Mucosa of rectum (tissue), 2 donors: ENCODE measurements around the gene EME1.

Experiments used
- H3K27ac ChIP-seq, 2 donors: one replicate each; pipeline ENCODE4 v1.7.0; 2013; ENCODE audit warnings: inconsistent platforms in 2 of 2, low read depth in 2 of 2, low read length in 2 of 2
- H3K27me3 ChIP-seq, 2 donors: one replicate each; pipeline ENCODE4 v1.7.0; 2013; ENCODE audit warnings: low read length in 2 of 2; ENCODE audit not compliant: control insufficient read depth in 2 of 2, insufficient read depth in 2 of 2
- H3K36me3 ChIP-seq, 2 donors: one replicate each; pipeline ENCODE4 v1.7.0; 2013; ENCODE audit warnings: low read length in 2 of 2; ENCODE audit not compliant: control insufficient read depth in 2 of 2, insufficient read depth in 2 of 2
- H3K4me1 ChIP-seq, 2 donors: one replicate each; pipeline ENCODE4 v1.7.0; 2013; ENCODE audit warnings: low read length in 2 of 2, mild to moderate bottlenecking in 1 of 2; ENCODE audit not compliant: control insufficient read depth in 2 of 2, insufficient read depth in 2 of 2
- H3K4me3 ChIP-seq, 2 donors: one replicate each; pipeline ENCODE4 v1.7.0; 2013; ENCODE audit warnings: low read length in 2 of 2
- H3K9ac ChIP-seq, 2 donors: one replicate each; pipeline ENCODE4 v1.7.0; 2013; ENCODE audit warnings: low read length in 2 of 2, low read depth in 1 of 2, mild to moderate bottlenecking in 1 of 2
- H3K9me3 ChIP-seq, 2 donors: one replicate each; pipeline ENCODE4 v1.7.0; 2013; ENCODE audit warnings: low read length in 2 of 2; ENCODE audit not compliant: control insufficient read depth in 2 of 2
- donor health status: healthy.
- donor health status: Normal muscosa, but diverticular disease.

The EME1 gene

DNA sequence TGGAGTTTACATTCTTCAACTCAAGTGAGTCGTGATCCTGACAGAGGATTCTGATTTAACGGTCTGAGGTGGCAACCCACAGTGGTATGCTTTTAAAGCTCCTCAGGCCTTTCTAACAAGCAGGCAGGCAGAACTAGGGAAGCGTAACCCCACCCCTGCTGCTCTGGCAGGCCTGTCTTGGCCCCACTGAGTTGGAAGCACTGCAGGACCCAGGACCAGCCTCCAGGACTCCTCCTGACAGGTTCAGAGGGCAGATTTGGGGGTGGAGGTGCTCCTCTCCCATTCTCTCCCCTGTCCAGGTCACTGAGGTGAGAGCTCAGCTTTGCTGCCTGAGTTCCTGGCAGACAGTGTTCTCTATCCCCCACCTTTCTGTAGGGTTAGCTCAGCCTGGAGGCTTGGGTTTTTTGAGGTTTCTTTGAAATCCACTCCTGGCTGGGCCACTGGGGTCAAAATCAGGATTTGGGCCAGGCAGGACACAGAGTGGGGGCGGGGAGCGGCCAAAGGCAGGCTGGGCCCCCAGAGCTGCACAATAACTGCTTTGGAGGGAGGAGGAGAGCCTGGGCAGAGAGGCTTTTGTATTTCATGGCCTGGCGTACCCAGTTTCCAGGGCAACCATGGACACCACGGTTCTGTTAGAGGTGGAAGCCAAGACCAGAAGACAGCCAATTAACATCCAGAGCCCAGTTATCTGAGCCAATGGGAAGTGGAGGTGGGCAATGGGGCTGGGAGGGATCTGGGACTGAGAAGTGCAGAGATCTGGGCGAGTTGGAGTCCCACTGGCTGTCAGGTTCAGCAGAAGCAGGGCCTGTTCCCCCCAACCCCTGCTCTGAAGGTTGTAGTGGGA, 9.6 kb upstream of the EME1 start:
- no peaks in the 10 kb centered on the region for H3K27me3 ChIP-seq
- H3K4me3 ChIP-seq, result no peak overlapping the region
- H3K4me1 ChIP-seq, result peaks cover 0 to 6% of the 10 kb centered on the region in 2 donors
- H3K9me3 ChIP-seq, result no peaks in the 10 kb centered on the region
- H3K27ac ChIP-seq, result no peak overlapping the region
- H3K9ac ChIP-seq, result no peak overlapping the region
- H3K36me3 ChIP-seq, result peaks cover 40 to 47% of the 10 kb centered on the region in 2 donors

DNA sequence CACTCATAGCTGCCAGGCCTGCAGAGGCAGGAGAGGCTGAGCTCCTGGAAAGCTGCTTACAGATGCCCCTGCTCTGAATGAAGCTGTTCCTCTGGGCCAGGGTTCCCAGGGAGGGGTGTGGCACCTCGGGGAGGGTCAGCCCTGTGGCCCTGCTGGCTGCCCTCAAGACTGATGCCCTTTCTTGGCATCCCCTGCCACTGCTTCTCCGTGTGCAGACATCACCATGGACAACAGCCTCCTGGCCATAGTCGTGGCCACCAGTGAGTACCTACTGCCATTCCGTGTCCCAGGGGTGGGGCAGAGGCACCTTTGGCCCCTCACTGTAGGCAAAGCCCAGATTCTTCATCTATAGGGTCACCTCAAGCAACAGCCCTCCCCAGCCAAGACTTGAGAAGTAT, 9.0 kb upstream of the EME1 start:
- H3K4me3 ChIP-seq, result no peak overlapping the region
- peaks cover 0 to 6% of the 10 kb centered on the region in 2 donors for H3K4me1 ChIP-seq
- H3K27ac ChIP-seq, result no peak overlapping the region
- no peaks in the 10 kb centered on the region for H3K27me3 ChIP-seq
- H3K9ac ChIP-seq, result no peak overlapping the region
- H3K36me3 ChIP-seq, result peaks cover 39 to 47% of the 10 kb centered on the region in 2 donors
- no peaks in the 10 kb centered on the region for H3K9me3 ChIP-seq

DNA sequence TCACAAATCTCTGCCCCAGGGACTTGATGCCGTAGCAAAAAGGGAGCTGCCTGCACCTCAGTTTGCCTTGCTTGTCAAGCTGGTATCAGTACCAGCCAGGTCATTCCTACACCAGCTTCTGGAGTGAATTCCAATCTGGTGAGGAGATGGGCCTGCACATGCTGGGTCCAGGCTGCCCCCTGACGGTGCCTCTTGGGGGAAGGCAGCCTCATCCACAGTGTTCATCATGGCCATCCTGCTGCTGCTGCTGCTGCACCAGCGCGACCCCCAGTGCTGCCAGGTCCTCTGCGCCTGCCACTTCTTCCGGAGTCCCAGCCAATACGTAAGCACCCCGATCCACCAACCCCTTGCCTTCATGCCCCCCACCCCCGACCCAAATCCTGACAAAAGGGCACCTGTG, 8.3 kb upstream of the EME1 start:
- Histone ChIP-seq H3K4me3 (no peak overlapping the region), H3K9ac (no peak overlapping the region), H3K4me1 (peaks cover 0 to 6% of the 10 kb centered on the region in 2 donors), H3K27me3 (no peaks in the 10 kb centered on the region), H3K27ac (no peak overlapping the region), H3K36me3 (peaks cover 38 to 50% of the 10 kb centered on the region in 2 donors), H3K9me3 (no peaks in the 10 kb centered on the region)

DNA sequence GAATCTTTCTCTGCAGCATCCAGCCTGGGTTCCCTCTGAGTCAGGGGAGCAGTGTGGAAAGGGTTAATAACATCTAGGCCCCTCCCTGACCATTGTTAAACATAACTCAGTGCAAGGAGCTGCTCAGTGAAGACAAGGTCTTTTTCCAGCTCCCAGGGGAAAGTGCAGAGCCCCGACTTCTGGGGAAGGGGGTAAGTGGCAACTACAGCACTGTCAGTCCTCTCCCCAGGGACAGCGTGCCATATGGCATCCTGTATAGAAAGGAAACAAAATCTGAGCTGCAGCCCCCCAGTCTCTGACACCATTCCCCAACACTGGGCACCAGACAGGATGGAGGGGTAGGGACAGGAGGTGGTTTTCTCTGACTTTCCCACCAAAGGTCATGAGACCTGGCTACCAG, 7.9 kb upstream of the EME1 start:
- Histone ChIP-seq H3K4me3 (no peak overlapping the region), H3K27me3 (no peaks in the 10 kb centered on the region), H3K9me3 (no peaks in the 10 kb centered on the region), H3K27ac (no peak overlapping the region), H3K9ac (no peak overlapping the region), H3K4me1 (peaks cover 0 to 6% of the 10 kb centered on the region in 2 donors), H3K36me3 (peaks cover 43 to 52% of the 10 kb centered on the region in 2 donors)

DNA sequence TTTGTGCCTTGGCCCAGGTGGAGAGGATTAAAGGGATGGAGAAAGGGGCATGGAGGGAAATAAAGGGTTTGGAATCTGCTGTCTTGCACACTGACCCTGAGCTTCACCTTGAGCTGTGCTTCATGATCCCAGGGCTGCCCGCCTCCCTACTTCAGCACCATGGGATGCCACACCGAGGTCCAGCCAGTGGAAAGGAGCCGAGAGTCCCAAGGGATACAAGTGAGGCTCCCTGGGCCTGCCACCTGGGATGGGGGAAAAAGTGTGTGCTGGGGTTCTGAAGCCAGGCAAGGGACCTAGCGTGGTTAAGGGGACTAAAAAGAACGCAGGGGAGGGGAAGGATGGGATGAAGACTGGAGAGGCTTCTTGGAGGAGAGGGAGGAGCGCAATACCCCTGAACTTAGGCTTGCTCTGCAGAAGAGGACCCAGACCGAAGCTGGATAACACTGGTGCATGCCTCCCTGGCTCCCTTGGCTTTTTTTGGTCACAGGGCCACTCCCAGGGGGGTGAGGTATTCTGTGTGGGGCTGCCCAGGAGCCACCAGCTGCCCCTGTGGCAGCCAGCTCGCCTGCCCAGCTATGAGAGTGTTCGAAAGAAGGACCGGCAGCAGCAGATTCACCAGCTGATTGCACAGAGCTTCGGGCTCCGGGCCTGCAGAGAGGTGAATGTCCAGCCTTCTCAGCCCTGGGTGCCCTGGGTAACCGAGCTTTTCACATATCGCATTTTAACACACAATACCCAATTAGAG, 7.2 kb upstream of the EME1 start:
- no peak overlapping the region for H3K27ac ChIP-seq
- H3K9me3 ChIP-seq, result no peaks in the 10 kb centered on the region
- peaks cover 0 to 6% of the 10 kb centered on the region in 2 donors for H3K4me1 ChIP-seq
- no peak overlapping the region for H3K4me3 ChIP-seq
- H3K36me3 ChIP-seq, result peaks cover 47 to 57% of the 10 kb centered on the region in 2 donors
- H3K9ac ChIP-seq, result no peak overlapping the region
- no peaks in the 10 kb centered on the region for H3K27me3 ChIP-seq

DNA sequence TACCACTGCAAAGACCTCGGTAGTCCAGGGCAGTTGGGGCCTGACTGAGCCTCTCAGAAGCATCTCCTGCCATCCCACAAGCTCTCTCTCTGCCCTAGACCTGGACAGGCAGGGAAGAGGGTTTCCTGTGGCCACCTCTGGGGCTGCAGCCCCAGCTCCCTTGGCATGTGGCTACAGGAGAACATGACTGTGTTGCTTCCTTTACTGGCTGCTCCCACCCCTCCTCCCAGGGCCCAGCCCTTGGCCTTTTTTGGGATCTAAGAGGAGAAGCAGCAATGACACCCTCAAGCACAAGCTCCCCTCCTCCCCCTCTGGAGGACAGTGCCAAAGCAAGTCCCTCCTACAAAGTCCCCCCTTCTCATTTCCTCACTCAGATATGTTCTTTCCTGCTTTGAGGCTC, 5.6 kb upstream of the EME1 start:
- Histone ChIP-seq H3K27me3 (no peaks in the 10 kb centered on the region), H3K4me3 (no peak overlapping the region), H3K9ac (no peak overlapping the region), H3K36me3 (peaks cover 47 to 55% of the 10 kb centered on the region in 2 donors), H3K27ac (no peak overlapping the region), H3K9me3 (no peaks in the 10 kb centered on the region), H3K4me1 (peaks cover 8 to 16% of the 10 kb centered on the region in 2 donors)

DNA sequence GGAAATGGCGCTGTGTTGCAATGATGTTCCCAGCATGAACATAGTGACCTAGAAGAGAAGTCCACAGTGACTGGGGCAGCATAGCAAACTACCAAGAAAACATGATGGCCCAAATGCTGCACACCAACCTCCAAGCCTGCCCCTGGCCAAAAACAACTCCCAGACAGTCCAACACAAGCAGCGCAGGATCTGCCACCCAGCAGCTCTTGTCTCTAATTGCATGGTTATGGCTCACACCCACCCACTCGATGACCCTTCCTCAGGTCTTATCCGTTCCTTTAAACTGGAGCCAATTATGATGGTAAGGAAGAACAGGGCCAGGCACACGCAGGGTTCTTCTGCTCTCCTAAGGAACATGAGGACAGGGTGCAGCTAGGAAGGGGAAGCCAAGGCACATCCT, 3.0 kb upstream of the EME1 start:
- H3K4me3 ChIP-seq, result no peak overlapping the region
- H3K36me3 ChIP-seq, result peaks cover 47 to 53% of the 10 kb centered on the region in 2 donors
- H3K27me3 ChIP-seq, result no peaks in the 10 kb centered on the region
- H3K4me1 ChIP-seq, result peaks cover 15 to 19% of the 10 kb centered on the region in 2 donors
- H3K9ac ChIP-seq, result no peak overlapping the region
- no peaks in the 10 kb centered on the region for H3K9me3 ChIP-seq
- H3K27ac ChIP-seq, result no peak overlapping the region

DNA sequence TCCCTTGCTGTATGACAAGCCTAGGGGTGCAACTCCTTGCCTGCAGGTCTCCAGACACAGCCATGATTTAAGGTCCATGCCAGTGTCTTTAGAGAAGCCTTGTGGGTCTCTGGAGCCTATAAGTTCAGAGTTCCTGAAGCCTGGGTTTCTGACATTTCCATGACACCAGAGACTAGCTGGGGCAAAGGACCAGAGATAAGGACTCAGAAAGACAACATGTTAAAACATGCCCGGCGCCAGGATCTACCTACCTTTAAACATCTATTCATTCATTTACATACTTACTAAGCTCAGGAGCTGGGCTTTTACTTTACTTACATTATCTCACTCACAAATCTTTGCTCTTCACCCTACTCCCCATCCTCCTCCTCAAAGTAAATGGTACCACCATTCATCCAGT, 1.5 kb upstream of the EME1 start:
- Histone ChIP-seq H3K36me3 (peaks cover 36 to 42% of the 10 kb centered on the region in 2 donors), H3K27ac (no peak overlapping the region), H3K9ac (peak overlapping the region in 1 of 2 donors; percentile 90), H3K4me1 (peaks cover 19 to 22% of the 10 kb centered on the region in 2 donors), H3K9me3 (no peaks in the 10 kb centered on the region), H3K4me3 (peak overlapping the region in 1 of 2 donors; percentile 100), H3K27me3 (no peaks in the 10 kb centered on the region)

DNA sequence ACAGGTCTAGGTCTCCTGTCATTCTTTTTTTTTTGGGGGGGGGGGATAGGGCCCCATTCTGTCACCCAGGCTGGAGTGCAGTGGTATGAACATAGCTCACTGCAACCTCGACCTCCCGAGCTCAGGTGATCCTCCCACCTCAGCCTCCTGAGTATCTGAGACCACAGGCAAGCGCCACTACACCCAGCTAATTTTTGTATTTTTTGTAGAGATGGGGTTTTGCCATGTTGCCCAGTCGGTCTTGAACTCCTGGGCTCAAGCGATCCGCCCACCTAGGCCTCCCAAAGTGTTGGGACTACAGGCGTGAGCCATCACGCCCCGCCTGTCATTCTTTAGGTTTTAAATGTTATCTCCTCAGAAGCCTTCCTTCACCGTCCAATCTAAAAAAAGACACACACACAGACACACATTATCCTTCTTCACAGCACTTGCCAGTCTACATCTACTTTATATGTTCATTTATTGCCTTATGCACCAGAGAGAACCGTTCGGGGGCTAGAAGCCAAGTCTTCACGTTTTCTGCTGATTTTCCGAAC, 739 bp upstream of the EME1 start:
- H3K9me3 ChIP-seq, result no peaks in the 10 kb centered on the region
- H3K9ac ChIP-seq, result peak overlapping the region; percentile 90 to 100
- H3K27me3 ChIP-seq, result no peaks in the 10 kb centered on the region
- H3K36me3 ChIP-seq, result peaks cover 29 to 35% of the 10 kb centered on the region in 2 donors
- H3K27ac ChIP-seq, result peak overlapping the region; percentile 95 to 99
- peak overlapping the region; percentile 93 to 100 for H3K4me3 ChIP-seq
- H3K4me1 ChIP-seq, result peaks cover 19 to 23% of the 10 kb centered on the region in 2 donors

DNA sequence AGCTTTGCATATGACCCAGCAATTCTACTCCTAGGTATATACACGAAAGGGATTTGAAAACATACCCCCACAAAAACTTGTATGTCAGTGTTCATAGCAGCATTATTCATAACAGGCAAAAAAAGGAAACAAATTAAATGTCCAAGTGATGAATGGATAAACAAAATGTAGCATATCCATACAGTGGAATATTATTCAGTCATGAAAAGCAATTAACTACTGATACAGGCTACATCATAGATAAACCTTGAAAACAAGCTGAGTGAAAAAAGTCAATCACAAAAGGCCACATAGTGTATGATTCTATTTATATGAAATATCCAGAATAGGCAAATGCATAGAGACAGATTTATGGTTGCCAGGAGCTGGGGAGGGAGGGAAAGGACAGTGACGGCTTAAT, 676 bp downstream of the EME1 start:
- H3K9ac ChIP-seq, result peak overlapping the region in 1 of 2 donors; percentile 6
- H3K36me3 ChIP-seq, result peaks cover 16 to 21% of the 10 kb centered on the region in 2 donors
- no peaks in the 10 kb centered on the region for H3K27me3 ChIP-seq
- no peak overlapping the region for H3K27ac ChIP-seq
- peak overlapping the region in 1 of 2 donors; percentile 100 for H3K4me3 ChIP-seq
- H3K4me1 ChIP-seq, result peaks cover 16 to 23% of the 10 kb centered on the region in 2 donors
- no peaks in the 10 kb centered on the region for H3K9me3 ChIP-seq
